GM18502 (cell line): Measurements from ENCODE around the gene GRIK4.
"Not testable (repeated sequence)": the region's sequence is repeated elsewhere in the genome, so short reads cannot be mapped to it uniquely, and the experiment has no call there.

Source experiments
- ATAC-seq: cut with Tn5 transposase; IDR thresholded peaks from one replicate; pipeline ENCODE4 v1.9.1; 2021; ENCODE audit warnings: mild to moderate bottlenecking; ENCODE audit not compliant: unreplicated experiment, poor library complexity

Gene GRIK4

DNA sequence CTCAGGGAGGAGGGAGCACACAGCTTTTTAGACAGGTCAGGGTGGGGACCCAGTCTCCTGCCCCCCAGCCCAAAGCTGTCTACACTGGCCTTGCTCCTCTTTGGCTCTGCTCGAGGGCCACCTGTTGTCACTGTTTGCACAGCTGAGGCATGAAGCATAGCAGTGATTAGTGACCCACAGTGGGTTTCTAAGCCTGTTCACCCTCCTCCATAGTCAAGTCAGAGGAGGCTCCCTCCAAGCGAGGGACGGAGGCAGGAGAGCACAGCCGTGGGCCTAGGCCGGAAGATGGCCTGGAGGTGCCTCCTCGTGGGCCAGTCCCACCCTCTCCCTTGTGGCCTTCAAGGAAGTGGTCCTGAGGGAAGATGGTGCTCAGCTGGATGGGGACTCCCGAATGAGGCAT lies 241.1 kb downstream of the GRIK4 start:
- ATAC-seq, result no peak

DNA sequence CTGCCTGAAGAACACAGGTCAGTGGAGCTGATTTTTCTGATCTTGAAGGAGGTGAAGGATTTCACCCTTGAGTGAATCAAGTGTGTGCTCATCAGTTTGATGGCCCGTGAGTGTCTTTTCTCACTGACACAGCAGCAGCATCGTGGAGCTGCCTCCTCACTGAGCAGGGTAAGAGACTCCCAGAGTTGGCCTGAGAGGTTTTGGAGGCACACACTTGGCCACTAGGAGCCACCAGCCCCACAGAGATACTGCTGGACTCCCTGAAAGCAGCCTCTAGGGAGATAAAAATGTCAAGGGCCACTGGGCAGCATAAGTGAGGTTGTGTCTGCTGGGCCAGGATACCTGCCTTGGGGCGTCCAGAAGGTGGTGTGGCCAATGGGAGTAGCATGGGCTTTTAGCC lies 245.4 kb downstream of the GRIK4 start:
- no peak for ATAC-seq

DNA sequence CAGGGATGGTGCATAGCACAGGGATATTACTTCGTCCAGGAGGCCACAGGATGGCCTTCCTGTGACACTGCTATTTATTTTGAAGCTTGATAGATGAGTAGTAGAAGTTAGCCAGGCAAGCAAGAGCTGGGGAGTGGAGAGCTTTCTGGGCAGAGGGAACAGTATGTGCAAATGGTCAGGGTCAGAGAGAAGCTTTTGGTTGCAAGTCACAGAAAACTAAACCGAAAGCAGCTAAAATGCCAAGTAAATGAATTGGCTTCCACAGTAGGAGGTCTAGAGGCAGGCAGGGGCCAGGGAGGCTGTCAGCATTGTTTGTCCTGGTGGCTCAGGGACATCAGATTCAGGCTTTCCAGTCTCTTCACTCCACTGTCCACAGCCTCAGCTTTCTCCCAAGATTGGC lies 247.5 kb downstream of the GRIK4 start:
- ATAC-seq, result no peak

DNA sequence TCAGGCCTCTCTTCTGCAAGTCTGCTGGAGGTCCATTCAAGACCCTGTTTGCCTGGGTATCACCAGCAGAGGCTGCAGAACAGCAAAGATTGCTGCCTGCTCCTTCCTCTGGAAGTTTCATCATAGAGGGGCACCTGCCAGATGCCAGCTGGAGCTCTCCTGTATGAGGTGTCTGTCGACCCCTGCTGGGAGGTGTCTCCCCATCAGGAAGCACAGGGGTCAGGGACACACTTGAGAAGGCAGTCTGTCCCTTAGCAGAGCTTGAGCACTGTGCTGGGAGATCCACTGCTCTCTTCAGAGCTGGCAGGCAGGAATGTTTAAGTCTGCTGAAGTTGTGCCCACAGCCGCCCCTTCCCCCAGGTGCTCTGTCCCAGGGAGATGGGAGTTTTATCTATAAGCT lies 254.2 kb downstream of the GRIK4 start:
- ATAC-seq, result not testable (repeated sequence)

DNA sequence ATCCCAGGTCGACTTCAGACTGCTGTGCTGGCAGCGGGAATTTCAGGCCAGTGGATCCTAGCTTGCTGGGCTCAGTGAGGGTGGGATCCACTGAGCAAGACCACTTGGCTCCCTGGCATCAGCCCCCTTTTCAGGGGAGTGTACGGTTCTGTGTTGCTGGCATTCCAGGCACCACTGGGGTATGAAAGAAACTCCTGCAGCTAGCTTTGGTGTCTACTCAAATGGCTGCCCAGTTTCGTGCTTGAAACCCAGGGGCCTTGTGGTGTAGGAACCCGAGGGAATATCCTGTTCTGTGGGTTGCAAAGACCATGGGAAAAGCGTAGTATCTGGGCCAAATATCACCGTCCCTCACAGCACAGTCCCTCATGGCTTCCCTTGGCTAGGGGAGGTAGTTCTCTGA lies 254.8 kb downstream of the GRIK4 start:
- no peak for ATAC-seq

DNA sequence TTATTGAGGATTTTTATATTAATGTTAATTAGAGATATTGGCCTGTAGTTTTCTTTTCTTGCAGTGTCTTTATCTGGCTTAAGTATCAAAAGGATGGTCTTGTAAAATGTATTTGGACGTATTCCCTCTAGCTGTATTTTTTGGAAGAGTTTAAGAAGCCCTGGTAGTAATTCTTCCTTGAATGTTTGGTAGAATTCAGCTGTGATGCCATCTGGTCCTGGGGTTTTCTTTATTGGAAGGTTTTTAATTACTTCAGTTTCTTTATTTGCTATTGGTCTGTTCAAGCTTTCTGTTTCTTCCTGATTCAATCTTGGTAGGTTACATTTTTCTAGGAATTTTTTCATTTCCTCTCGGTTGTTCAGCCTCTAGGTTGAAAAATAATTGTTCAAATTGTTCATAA lies 257.4 kb downstream of the GRIK4 start:
- no peak for ATAC-seq

DNA sequence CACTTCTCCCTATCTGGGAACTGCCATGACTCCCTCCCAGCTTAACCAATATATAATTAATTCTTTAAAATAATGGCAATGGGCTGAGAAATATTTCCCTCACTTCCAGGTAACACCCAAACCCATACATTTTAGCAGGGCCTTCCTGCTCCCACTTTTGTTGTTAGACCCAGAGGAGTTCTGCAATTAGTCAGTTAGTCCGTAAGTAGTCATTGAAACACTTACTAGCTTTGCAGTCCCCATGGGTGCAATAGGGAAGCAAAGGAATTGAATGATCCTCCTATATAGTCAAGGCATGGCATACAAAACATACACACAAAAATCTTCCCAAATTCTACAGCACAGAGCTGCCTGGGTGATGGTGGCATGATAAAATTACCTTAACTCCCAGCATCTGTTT lies 258.4 kb downstream of the GRIK4 start:
- no peak for ATAC-seq

DNA sequence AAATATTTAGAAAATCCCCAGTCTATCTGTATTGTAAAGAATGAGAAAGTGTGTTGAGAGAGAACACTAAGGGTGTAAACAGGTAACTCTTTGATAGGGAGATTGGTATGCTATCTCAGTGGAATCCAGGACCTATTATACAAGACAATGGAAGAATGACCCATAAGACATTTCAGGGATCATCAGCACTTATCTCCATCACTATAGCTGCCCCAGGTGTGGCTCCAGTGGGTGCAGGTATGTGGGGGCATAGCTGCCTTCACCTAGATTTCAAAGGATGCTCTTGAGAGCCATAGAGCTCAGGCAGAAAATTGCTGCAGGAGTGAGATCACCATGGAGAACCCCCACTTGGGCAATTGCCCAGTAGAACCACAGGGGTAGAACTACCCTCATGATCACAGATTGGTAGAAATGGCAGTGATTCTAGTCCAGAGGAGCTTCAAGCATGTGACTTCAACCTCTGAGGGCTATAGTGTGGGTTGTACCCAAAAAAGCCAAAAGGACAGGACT lies 260.1 kb downstream of the GRIK4 start:
- ATAC-seq, result no peak

DNA sequence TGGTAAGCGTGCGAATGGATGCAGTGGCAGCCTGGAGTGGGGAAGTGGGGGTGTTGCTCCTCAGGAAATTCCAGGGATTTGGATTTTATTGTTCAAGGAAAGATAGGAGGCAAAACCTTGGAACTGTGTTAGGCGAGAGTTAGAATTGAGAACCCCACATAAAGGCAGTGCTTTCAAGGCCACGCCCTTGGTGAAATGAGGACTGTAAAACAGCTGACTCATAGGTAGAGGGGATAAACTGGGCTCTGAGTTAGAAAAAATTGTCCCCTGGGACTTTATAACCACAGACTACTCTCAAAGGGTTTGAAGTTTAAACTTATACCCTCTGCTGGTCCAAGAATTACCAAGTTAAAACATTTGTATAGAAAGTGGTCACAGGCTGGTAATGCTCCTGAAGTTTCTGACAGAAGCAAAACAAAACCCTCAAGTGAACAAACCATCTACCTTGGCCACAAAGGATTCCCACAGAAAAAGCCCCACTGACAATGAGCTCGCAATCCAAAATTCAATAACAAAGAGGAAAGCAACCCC lies 262.0 kb downstream of the GRIK4 start:
- peak; percentile 67 for ATAC-seq

DNA sequence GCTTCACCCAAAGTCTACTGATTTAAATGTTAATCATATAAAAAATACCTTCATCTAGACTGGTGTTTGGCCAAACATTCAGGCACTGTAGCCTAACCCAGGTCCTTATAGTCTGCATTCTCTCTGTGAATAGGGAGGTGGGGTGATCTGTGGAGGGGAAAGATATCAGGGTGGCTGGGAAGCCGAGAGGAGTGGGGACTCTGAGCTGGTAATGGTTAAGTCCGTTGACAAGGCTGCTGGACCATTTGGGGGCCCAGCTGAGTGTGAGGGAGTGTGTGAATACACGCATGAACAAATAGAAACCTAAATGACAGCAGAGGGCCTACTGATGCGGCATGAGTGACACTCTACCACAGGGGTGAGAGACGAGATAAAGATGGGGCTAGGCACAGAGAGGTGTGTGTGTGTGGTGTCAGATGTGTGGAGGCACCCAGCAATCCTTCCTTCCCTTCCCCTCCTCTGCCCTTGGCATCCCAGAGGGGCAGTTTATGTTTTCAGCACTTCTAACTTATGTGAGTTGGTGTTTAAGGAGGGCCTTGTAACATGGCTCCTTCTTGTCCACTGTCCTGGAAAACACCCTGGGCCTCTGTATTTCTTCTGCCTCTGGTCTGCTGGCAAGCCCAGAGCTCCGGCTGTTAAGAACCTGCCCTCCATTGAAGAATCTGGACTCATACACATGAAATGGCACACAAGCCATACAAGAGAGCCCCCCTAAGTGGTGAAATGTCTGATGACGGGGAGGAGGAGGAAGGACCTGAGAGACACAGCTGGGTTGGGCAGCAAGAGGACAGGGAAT lies 263.2 kb downstream of the GRIK4 start:
- ATAC-seq, result no peak

DNA sequence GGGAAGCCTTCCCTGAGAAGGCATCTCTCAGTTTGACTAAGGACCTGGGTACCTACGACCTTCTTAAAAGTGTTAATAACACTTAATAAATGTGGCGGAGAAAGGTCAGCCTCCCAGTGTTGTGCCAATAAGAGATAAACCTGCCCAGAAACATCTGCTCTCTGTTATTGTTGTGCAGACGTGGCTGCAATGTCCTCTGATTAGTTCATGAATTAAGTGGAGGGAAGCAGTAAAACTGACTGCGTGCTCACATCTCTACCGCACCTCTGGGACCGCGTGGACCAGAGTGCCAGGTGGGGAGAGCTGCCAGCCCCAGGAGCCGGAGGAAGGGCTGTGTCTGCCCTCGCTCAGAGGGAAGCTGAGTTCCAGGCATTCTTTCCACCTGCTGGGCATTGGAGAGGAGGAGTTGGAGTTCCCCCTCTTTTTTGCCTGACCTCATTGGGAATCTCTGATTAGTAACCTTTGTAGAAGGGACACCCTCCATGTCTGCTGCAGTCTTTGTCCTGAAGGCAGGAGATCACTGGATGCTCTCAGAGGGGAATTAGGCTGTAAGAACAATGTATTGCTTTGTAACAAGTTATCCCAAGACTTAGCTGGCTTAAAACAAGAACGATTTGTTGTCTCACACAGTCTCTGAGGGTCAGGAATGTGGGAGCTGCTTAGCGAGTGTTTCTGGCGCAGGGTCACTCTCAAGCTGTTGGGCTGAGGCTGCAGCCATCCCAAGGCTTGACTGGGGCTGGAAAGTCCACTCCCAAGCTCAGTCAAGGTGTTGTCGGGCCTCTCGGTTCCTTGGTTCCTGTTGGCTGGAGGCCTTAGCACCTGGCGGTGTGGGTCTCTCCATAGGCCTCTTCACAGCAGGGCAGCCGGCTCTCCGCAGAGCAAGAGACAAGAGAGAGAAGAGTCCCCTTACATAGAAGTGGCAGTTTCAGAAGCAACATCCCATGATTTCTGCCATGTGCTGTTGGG lies 264.7 kb downstream of the GRIK4 start:
- ATAC-seq, result no peak

DNA sequence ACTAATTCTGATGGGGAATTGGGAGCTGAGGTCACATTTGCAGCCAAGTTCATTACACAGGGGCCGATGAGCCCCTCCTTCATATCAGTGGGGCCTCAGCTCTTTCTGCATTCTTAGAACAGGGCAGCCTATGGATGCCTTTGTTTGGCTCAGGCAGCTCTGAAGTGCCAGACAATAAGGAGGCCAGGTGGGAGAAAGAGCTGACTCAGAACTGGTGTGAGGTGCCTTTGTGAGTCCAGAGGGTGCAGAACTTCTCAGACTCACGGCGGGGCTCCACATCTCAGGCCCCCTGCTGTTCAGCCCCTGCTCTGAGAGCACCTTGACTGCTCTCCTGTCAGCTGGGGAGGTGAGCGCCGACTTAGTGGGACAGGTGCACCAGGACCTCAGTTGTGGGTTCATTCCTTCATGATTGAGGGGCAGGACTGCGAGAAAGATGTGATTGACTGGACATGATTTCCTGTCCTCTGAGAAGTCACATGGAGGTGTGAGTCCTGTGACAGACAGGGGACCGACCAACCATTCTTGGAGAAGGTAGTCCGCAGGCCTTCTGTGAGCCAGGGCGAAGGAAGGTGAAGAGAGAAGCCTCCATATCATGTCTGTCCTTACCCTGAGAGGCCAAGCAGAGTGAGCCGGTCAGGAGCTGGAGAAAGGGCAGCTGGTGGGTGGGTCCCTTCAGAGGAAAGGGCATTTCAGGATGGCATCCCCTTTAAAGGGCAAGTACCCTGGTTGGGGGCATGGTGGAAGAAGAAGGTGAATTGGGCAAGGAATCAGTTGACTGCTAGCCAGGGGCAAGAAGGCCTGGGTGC lies 267.3 kb downstream of the GRIK4 start:
- no peak for ATAC-seq

DNA sequence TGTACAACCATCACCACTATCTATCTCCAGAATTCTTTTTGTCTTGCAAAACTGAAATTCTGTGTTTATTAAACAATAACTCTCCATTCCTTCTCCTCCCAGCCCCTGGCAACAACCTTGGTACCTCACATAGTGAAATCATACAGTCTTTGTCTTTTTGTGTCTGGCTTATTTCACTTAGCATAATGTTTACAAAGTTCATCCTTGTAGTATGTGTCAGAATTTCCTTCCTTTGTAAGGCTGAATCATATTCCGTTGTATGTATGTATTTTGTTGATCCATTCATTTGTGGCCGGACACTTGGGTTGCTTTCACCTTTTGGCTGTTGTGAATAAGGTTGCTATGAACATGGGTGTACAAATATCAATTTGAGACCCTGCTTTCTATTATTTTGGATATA lies 268.7 kb downstream of the GRIK4 start:
- no peak for ATAC-seq

DNA sequence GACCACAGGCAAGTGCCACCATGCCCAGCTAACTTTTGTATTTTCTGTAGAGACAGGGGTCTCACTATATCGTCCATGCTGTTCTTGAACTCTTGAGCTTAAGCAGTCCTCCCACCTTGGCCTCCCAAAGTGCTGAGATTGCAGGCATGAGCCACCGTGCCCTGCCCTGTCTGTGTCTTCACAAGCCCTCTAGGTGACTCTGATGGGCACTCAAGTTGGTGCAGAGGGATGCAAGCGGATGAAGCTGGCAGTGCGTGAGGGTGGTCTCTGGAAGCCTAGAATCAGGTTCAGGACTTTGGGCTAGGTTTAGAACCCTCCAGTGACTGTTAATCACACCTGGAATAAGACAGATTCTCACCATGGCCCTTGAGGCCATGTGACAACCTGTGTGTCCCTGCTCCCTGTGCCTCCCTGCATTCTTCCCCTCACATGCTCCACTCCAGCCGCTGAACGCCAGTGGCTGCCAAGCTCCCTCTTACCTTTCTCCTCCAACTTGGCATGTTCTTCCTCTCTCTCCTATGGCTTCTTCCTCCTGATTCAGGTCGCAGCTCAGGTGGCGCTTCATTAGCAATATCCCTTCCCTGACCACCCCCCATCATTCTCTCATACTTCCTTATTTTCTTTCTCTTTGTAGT lies 270.1 kb downstream of the GRIK4 start:
- no peak for ATAC-seq

DNA sequence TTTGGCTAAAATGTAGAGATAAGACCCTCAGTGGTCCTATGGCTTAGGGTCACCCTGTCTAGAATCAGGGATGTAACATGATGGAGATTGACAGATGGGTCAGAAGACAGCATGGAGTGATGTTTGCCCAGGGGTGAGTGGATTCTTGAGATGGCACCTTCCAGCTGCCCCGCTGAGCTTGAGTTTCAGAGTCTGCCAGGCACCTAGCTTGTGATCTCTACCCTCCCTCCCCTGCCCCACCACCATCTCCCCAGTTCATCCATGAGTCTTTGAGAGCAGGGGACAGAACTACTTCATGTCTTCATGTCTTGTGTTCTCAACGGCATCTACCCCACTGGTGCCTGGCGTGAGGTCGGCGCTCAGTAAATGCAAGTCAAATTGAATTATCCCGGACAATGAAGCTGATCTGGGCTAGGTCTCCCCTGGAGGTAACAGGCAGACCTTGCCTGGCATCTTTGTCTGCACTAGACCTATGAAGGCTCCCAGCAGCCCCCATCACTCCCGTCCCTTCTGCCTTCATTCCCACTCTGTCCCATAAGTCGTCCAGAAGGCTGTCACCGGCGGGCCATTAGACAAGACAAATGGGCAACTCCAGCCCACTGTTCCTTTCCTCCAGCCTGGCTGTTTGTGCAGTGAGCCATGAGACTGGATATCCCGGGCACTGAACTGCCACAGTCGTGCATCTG lies 273.2 kb downstream of the GRIK4 start:
- ATAC-seq, result no peak

DNA sequence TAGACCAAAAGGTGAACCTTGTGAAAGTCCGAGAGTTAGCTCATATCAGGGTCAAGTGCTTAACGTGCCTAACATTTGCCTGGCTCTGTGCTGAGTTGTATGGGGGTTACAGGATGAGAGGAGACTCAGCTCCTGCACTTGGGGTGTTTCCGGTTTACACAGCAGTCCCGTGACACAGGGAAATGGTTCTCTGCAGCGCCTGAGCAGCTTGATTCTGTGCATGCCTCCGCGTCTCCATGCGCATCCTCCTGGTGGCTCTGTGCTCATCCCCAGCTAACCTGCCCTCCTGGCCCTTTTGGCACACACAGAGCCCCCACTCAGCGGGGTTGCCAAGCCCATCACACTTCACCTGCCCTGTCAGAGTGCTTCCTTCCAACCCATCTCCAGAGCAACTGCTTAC lies 274.0 kb downstream of the GRIK4 start:
- ATAC-seq, result no peak

DNA sequence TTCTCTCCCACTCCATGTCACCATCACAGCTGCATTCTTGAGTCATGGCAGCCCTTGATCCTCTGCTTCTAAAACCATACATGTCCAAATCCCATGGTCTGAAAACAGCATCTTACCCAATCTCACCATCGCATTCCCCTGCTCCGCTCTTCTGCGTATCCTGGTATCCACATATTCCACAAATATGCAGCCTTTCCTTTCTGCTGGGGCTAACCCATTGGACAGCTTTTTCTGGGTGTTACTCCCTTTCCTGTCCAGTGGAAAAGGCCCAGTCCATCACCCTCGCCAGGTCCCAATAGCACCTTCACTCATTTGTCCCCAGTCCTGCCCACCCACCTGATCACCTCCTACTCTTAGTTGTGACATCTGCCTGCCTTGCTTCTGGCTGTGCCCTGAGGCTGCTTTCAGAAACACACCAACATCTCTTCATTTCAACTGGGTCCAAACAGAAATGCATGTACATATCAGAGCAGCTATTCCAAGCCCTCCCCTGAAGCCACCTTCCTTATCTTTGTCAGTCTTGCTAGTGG lies 274.7 kb downstream of the GRIK4 start:
- ATAC-seq, result no peak

DNA sequence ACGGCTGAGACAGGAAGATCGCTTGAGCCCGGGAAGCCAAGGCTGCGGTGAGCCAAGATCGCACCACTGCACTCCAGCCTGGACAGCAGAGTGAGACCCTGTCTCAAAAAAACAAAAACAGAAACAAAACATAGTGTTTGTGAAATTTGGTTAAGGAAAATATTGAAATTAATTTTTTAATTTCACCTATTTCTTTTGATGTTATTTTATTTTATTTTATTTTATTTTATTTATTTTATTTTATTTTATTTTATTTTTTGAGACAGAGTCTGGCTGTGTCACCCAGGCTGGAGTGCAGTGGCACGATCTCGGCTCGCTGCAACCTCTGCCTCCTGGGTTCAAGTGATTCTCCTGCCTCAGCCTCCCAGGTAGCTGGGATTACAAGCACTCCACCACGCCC lies 275.7 kb downstream of the GRIK4 start:
- not testable (repeated sequence) for ATAC-seq

DNA sequence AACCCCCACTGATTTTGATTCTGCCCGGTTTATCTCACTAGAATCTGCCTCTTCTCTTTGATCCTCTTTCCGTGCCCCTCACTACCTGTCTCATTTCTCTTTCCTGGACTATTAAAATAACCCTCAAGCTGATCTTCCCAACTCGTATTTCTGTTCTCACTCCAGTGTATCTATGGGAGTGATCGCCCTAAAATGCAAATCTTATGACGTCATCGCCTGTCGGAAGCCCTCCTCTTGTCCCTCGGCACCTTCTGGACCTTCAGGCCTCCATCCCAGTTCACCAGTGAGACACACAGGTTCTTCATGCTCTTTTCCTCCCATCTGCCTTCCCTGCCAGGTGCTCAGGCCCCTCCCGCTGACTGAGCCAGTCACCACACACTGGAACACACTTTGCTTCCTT lies 277.8 kb downstream of the GRIK4 start:
- ATAC-seq, result no peak
